HG02678 (cell line): ENCODE data around the gene BICD2.

Source experiments
- ATAC-seq: cut with Tn5 transposase; IDR thresholded peaks from one replicate; pipeline ENCODE4 v1.9.1; 2021; ENCODE audit warnings: mild to moderate bottlenecking, moderate library complexity; ENCODE audit not compliant: unreplicated experiment

The BICD2 gene

DNA sequence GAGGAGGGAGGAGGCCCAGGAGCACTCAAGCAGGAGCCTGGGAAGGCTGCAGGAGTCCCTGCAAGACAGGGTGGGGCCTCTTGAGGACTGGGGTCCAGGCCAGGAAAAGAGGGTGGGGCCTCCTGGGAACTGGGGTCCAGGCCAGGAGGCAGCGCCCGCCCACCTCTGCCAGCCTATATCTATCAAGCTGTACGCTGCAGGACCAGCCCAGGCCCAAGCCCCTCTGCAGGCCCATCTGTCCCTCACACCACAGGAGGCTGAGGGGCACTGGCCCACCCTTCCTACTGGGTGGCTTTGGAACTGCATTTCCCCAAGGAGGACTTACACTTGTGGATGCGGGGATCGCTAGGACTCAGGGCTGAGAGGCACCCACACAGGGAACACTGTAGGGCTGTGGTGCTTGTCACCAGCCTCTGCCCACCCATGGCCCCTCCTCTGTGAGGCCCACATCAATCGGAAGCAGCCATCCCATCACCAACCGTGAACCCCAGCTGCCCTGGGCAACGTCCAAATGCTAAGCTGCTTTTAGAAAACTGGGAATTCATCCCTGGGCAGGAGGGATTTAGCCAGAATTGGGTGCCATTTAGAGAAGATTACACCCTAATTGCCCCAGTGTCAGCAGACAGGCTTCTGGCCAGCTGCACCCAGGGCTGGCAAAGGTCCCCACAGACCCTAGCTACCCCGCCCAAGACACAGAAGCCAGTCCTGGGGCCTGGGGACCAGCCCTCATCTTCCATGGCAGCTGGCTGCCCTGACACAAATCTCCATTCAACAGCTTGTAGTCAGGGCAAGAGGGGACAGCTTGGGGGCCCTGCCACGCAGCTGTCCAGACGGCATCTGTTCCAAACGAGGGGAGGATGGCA lies 15.3 kb downstream of the BICD2 start:
- no peak for ATAC-seq

DNA sequence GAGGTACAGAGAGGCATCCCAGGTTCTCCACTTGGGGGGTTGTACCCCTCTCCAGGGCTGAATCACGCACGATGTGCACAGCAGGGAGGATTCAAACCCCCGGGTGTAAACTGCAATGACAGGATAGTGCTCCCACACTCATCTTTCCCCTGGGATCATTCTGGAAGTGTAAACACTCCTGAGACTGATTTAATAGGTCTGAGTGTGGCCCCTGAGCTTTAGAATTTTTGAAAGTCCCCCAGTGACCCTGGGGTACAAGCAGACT lies 16.5 kb downstream of the BICD2 start:
- ATAC-seq: no peak

DNA sequence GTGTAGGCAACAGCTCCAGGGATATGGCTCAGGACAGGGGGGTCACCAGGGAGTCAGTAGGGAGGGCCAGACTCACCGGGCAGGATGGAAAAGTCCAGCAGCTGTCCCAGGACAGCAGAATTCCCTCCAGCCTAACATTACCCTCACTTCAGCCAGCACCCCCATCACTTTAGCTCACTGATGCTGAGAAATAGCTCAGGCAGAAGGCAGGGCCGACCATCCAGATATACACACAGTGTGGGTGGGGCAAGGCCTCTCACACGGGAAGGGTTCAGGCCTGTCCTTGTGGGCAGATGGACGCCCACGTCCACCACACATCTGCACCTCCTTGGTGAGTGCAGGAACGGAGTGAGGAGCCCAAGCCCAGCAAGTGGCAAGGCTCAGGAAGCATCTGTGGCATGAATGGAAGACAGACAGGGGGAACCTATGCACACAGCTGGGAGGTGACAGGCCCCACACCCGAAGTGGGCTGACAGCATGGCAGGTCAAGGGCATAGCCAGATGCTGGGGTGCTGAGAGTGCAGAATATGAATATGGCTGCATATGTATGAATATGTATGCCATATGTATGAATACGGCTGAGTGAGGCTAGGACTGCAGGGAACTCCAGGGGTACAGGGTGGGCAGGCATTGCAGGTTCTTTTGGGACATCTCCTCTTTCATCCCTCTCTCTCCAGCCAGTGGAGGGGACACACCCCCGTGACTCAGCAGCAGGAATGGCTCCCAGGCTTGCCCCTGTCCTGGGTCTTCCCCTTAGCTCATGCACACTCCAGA lies 17.0 kb downstream of the BICD2 start:
- no peak for ATAC-seq

DNA sequence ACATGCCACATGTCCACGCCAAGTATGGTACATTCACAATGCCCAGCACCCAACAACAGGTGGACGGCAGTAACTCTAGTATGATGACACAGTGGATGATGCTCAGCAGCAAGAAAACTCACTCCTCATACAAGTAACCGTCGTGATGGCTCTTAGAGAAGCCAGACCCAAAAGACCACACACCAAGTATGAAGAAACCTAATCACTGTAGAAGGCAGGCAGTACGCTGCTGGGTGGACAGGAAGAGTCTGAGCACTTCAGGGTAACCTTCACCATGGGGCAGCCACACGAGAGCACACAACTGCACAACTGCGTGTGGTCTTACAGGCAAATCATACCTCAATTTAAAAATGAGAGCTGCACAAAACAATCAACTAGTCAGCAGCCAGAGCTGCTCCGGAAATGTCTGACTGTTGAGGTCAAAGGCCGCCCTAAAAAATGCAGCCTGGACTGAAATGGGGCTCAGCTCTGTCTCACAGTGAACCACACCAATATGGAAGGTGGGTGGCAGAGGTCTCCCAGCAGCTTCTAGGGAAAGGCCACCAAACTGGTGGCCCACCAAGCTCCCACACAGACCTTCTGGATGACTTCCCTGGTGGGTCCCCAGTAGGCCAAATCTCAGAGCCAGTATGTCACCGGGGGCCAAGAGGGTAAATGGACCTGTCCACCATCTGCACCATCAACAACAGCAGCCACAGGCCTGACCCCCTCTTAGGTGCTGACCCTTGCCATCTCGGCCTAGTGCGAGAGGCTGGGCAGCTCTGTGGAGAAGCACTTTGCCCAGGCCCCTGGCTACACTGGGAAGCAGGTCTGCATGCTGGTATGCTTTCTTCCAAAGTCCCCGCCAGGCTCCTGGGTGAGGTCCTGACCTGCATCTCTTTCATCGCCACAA lies 17.8 kb downstream of the BICD2 start:
- no peak for ATAC-seq

DNA sequence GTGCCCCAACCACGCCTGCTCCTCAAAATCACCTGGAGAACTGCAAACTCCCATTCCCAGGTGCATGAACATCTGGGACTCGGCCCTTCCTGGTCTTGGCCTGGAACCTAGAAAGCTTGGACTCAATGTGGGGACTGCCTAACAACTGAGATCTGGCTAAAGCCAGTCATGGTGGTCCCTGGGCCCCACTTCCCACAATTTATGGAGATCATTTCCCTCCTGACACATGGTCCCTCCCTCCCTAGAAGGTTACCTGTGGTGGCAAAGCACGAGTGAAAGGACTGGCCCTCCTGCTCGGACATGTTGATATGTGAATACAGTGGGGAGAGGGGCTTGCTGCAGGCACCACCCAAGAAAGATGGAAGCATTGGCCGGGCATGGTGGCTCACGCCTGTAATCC lies 18.8 kb downstream of the BICD2 start:
- ATAC-seq: no peak

DNA sequence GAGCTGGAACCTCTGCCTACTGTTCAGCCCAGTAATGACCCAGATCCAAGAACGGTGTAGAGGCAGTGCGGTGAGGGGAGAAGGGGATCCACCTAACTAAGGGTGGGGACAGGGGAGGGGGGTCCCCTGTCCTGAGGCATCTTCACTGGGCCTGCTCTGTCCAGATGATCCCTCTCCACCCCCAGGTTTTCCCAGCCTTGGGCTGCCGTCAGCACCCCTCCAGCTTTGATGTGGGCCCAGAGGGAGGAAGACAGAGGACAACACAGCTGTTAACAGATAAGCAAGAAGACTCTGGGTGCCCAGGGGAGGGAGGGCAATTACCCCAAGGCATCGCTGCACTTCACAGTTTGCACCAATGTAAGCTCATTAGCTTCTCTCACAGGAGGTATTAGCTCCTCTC lies 19.3 kb downstream of the BICD2 start:
- no peak for ATAC-seq

DNA sequence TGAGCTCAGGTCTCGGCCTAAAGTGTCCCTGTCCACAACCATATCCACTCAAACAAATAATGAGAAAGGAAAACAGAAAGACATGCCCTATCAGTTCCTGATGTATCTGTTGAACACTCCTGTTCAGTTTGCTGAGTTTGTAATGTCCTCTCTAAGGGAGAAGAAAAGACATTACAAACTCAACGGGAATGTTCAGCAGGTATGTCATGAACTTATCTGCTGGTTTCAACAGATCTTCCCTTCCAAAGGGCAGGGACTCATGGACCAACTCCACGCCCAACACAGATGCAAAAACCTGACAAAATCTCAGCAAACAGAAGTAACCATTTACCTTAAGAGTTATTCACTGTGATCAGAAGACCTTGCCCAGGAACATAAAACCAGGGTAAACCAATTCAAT lies 23.7 kb downstream of the BICD2 start:
- no peak for ATAC-seq

DNA sequence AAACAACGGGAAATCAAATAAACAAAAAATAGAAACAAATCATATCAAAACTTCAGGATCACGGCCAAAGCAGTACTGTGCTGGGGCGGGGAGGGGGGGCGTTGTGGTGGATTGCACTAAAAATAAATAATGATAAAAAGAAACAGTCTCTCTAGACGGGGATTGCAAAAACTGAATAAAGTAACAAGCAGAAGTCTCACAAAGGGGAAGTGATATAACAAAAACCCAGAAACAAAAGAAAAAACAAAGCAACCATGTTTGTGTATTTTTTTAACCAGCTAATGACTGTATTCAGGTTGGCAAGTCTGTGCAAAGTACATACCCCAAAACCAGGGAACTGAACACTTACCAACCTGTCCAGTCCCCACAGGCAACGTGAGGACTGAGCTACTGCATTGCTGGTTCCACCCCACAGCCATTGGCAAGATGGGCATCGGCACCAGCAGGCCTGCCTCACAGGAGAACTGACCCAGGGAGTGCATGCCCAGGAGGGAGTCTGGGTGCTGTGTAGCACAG lies 24.1 kb downstream of the BICD2 start:
- ATAC-seq: no peak

DNA sequence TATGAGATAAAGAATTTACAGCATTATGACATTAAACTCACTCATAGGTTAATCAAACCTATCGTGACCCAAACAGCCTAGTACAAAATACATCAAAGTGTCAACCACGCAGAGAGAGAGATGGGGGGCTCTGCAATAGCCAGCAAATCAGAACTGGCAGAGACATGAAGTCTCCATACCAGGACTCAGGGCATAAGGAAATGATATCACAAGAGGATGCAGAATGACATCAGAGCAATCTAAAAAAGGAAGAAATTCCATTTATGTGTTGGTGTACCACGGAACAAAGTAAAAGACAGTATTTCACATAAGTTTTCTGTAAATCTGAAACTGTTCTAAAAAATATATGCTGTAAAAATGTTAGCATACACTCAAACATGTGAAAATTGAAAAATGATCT lies 24.6 kb downstream of the BICD2 start:
- ATAC-seq: no peak

DNA sequence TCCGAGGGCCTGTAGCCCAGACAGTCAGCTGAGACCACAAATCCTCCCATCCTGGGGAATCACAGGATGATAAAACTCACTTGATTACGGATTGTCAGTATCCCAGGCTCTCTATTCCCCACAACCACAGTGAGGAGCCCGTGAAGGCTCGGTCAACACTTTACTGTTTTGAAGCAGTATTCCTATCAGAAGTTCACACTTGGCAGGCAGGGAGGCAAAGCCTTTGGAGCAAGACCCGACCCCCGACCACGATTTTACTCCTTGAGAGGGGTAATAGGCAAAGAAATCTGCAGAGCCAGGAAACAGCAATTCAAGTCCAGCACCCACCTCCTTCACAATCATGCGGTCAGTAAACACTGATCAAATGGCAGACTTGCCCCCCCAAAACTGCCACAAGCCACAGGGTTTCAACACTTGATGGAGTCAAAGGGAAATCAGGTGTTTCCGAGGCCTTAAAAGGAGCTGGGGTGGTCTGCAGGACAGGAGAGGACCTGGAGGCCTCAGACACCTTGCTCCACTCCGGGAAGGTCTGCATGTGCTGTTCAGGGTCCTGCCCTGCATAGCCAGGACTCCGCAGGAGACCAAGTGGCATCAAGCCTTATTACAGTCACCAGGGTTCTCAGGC lies 25.2 kb downstream of the BICD2 start:
- ATAC-seq: no peak

DNA sequence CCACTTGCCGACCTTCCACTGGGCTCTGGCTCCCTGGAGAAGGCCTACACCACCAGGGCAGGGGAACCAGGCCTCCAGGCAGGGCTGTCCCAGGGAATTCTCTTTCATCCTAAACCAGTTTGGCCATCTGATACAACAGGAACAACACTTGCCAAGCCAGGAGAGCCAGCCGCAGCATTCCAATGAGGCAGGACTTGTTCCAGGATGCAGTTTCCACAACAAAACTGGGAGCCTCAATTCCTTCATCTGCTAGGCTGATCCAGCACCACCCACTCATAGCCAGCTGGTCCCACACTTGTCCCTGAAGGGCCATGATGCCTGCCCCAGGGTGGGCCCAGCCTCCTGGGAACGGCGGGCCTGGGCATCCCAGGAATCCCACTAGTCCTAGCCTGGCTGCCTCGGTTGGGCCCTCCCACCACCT lies 26.0 kb downstream of the BICD2 start:
- no peak for ATAC-seq

DNA sequence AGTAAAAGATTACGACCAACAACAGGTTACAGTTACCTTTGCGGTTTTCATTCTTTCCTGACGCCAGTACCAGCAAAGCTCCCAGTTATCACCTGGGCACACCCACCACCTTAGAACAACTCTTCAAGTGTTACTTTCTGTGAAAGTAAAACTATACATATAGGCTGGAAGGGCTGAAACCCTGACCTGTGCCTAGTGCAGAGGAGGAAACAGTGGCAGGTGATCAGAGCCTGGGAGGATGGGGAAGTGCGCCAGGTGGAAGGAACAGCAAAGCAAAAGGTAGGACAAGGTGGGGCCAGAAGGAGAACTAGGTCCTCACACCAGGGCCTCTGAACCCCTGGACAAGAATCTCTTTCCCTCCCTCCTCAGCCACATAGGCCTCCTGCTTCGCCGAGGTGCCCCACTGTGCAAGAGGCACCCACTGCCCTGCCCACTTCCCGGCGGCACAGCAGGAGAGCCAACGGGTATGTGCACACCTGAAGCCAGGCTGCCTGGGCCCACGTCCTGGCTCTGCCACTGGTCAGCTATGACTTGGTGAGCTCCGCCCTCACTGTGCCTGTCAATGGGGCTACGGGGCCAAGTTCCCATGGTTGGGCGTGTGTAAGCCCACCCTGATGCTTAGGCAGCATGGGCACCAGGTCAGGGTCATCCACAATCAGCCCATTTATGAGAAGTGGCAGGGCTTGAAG lies 26.9 kb downstream of the BICD2 start:
- ATAC-seq: no peak

DNA sequence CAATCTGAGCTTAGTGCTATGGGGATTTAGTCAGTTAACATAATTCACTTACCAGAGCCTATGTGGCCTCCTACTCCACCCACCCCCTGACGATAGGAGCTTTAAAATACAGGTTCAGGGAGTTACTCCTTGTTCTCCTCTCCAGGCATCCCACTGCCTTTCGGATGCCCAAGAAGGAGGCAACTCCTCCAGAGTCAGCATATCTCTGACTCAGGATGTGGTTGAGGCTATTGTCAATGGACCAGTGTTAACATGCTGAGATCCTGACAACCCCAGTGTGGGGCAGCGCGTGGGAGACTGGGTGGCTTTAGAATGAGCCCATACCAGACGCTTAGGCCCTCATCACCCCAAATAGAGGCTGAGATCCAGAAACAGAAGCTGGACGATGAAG lies 27.4 kb downstream of the BICD2 start:
- no peak for ATAC-seq

DNA sequence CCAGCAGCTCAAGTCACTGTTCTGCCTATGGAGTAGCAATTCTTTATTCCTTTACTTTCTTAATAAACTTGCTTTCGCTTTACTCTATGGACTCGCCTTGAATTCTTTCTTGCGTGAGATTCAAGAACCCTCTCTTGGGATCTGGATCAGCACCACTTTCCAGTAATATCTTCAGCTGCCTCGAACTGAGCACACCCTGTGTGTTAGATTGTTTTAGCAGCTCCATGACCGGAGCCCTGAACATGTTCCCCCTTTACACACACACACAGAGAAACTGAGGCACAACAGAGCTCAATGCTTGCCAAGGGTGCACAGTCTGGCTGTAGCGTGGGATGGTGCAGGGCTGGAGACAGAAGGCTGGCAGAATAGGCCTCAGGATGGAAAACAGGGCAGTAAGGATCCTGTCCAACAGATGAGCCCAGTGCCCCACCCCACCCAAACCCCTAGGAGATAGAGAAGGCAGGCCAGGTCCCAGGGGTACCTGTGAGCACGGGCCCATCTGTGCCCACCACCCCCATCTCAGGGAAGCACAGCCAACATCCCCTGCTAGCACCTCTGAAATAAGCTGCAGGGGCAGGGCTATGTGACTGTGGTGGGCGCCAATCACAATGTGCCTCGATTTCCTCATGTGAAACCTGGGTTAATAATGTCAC lies 27.9 kb downstream of the BICD2 start:
- ATAC-seq: no peak

DNA sequence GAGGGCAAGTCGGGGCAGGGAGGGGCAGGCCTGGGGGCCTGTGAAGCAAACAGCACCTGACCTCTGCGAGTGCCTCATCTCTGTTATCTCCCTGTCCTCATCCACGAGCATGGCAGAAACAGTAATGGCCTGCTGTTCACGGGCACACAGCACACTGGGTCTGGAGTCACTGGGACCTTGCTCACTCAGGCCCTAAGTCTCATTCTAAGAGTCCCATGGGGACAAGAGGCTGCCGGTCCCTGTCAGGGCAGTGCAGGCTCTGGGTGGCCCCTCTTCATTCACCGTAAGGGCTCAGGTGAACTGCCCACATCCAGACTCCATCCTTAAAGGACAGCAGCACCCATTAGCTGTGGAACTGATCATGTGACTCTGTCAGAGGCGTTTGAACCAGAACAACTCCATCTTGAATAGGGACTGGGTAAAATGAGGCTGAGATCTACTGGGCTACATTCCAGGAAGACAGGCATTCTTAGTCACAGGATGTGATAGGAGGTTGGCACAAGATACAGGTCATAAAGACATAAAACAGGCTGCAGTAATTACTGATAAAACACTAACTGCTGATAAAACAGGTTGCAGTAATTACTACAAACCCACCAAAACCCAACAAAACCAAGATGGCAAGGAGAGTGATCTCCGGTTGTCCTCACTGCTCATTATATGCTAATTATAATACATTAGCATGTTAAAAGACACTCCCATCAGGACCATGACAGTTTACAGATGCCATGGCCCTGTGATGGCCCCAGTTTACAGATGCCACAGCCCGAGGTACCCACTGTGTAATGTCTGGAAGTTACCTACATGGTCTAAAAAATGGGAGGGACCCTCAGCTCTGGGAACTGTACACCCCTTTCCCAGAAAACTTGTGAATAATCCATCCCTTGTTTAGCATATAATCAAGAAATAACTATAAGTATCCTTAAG lies 28.7 kb downstream of the BICD2 start:
- ATAC-seq: no peak

DNA sequence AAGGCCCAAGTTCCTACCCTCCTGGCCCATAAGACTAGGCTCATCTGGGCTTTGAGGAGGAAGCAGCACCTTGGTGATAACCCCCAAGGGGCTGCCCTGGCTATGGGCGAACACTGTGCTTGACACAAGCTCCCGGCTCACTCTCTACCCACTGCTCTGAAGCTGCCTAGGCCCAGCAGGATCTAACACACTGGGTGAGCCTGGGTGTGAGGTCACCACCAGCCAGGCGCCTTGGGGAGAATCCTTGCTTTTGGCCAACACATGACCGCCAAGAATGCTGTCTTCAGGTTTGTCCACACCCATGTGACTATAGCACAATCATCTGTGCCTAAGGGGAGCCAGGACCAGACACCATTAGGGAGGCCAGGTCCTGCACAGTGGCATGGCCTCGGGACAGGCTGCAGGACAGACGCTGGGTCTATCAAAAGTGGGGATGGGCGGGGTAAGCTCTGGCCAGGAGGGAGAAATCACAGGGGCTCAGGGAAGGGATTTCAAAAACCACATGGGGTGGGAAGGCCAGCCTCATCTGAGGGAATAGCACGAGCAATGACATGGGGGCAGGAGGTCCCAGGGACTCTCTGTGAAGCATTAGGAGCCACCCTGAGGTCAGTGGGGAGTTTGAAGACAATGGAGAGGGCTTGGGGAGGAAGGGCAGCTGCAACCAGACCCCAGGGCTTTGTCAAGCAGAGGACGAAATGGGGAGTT lies 29.6 kb downstream of the BICD2 start:
- no peak for ATAC-seq

DNA sequence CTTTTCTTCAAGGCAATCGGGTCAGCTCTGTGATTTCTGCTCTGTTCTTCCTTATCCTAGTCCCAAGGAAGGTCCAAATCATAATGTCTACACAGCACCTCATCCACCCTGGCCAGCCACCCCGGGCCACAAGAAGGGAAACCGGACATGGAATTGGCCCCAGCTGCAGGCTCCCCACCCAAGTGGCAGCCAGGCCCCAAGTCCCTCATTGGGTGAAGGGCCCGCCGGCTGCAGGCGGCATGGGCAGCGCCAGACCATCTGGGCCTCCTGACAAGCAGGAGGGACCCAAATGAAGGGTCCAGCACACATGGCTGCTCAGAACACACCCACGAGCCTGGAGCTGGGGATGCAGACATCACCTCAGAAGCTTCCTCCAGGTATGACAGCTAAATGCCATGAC lies 33.7 kb downstream of the BICD2 start:
- no peak for ATAC-seq

DNA sequence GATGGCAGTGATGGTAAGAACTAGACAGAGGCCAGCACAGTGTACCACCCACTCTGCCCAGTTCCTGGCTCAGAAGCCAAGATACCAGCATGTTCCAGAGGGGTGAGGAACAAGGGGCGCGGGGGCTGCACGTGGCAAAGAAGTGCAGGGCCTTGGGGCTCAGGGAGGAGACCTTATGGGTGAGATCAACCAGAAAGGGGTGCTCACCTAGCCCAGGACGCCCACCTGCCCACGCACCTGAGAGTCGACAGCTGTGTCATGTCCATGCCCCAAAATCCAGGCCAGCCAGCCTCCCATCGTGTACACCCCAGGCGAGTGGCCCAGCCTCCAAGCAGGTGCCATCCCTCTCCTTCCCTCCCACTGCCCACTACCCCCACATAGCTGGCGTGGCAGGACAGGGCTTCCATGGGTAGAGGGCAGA lies 34.9 kb downstream of the BICD2 start:
- no peak for ATAC-seq
